ENCODE results near the gene GLMP. TPM values are rescaled to one million over a fixed set of nuclear protein-coding genes. Genes with fewer than 3 reads are reported as not detected.

The GLMP gene
- total and polyA plus RNA-seq, 2 donors (not counting 3 experiments of a cell fraction or from before 2014, with no cell fraction given), result 84.3 to 109 TPM

- intact Hi-C loops (cut with micrococcal nuclease) (no loop called here), dilution Hi-C loops (cut with MboI; ENCODE audit: extremely low pct_ligation_motif_present, low sequenced_read_pairs) (no loop called here)
- Histone ChIP-seq H3K36me3 (ENCODE audit: control insufficient read depth in 2 of 2, extremely low read depth in 1 of 2, insufficient read depth in 2 of 2, low read length in 2 of 2) (peaks cover 21 to 82% of the 10 kb centered on the region in 2 experiments), H3K79me2 (ENCODE audit: control insufficient read depth, insufficient read depth, low read length) (no peaks in the 10 kb centered on the region), H3K27ac (ENCODE audit: insufficient read depth, low read depth, low read length) (no peak overlapping the region), H4K20me1 (replicated peaks; ENCODE audit: control insufficient read depth, extremely low read depth, insufficient read depth, low read length) (no peaks in the 10 kb centered on the region), H3K9ac (replicated peaks; ENCODE audit: extremely low read depth, insufficient read depth, low read length) (no peak overlapping the region), H3K4me3 (replicated peaks in 1 of 3; ENCODE audit: insufficient read depth in 1 of 3, low read depth in 1 of 3, low read length in 3 of 3) (no peak overlapping the region), H3K9me3 (replicated peaks; ENCODE audit: control insufficient read depth, insufficient read depth, low read length) (no peaks in the 10 kb centered on the region), H2AFZ (ENCODE audit: low read depth, low read length) (no peak overlapping the region), H3K4me1 (ENCODE audit: control insufficient read depth, extremely low read depth, insufficient read depth, low read length) (no peaks in the 10 kb centered on the region), H3K4me2 (ENCODE audit: insufficient read depth, low read length) (no peak overlapping the region), H3K9me1 (replicated peaks; ENCODE audit: control insufficient read depth, extremely low read depth, insufficient read depth, low read length) (no peaks in the 10 kb centered on the region), H3K27me3 (ENCODE audit: control insufficient read depth in 2 of 2, insufficient read depth in 2 of 2, low read length in 2 of 2) (no peaks in the 10 kb centered on the region)
- DNase-seq (ENCODE audit: low read depth, low spot score) (no peak), FAIRE-seq (no peak)
- ChIA-PET CTCF (no interaction called here), POLR2A (no interaction called here)
- BruUV-seq (replicated peaks), result no TSS peak
- TF ChIP-seq JUN (IDR thresholded peaks at IDR 0.05; ENCODE audit: borderline replicate concordance, insufficient read depth, insufficient read length, low read depth), result no peak
- TF ChIP-seq FOS (IDR thresholded peaks at IDR 0.05; ENCODE audit: borderline replicate concordance, insufficient read depth, low read length), result no peak
- TF ChIP-seq EZH2 (IDR thresholded peaks at IDR 0.05; ENCODE audit: borderline replicate concordance, low read depth, low read length, severe bottlenecking), result no peak
- no peak for TF ChIP-seq CTCF (IDR thresholded peaks at IDR 0.05; ENCODE audit: extremely low read depth in 1 of 2, insufficient read depth in 1 of 2, low read depth in 1 of 2, low read length in 2 of 2)
- TF ChIP-seq MAX (IDR thresholded peaks at IDR 0.05; ENCODE audit: insufficient read depth, insufficient read length), result no peak
- no peak for TF ChIP-seq GATA2 (IDR thresholded peaks at IDR 0.05; ENCODE audit: insufficient read depth, insufficient read length, low read depth, low read length)
- no peak for TF ChIP-seq POLR2AphosphoS5 (IDR thresholded peaks at IDR 0.05; ENCODE audit: insufficient read depth, low read depth, low read length)
- TF ChIP-seq MYC (IDR thresholded peaks at IDR 0.05; ENCODE audit: low read depth, low read length), result no peak
- no peak for TF ChIP-seq POLR2A (IDR thresholded peaks at IDR 0.05; ENCODE audit: low read depth, low read length)
Measured at GRCh38 chr1:156263288-156263655, 32.2 kb downstream of the GLMP start.

All from endothelial cell of umbilical vein (primary cell).